ENCODE results near the gene MAP3K20.

GRCh38 chr2:173187941-173188788 is 112.5 kb downstream of the MAP3K20 start:
- TF ChIP-seq CTCF (IDR thresholded peaks at IDR 0.05; ENCODE audit: extremely low read depth in 1 of 2, insufficient read depth in 1 of 2, low read depth in 1 of 2, low read length in 2 of 2) (no peak), POLR2AphosphoS5 (IDR thresholded peaks at IDR 0.05; ENCODE audit: insufficient read depth, low read depth, low read length) (no peak), MAX (IDR thresholded peaks at IDR 0.05; ENCODE audit: insufficient read depth, insufficient read length) (no peak), EZH2 (IDR thresholded peaks at IDR 0.05; ENCODE audit: borderline replicate concordance, low read depth, low read length, severe bottlenecking) (no peak)
